Activated T-cell treated with anti-CD3 and anti-CD28 coated beads for 24 hours (primary cell): Measurements from ENCODE around the gene STXBP3.

ENCODE experiments used
- DNase-seq: peaks from one replicate; pipeline ENCODE4 v3.0.0-alpha.2; 2020; ENCODE audit warnings: low read depth

The STXBP3 gene

DNA sequence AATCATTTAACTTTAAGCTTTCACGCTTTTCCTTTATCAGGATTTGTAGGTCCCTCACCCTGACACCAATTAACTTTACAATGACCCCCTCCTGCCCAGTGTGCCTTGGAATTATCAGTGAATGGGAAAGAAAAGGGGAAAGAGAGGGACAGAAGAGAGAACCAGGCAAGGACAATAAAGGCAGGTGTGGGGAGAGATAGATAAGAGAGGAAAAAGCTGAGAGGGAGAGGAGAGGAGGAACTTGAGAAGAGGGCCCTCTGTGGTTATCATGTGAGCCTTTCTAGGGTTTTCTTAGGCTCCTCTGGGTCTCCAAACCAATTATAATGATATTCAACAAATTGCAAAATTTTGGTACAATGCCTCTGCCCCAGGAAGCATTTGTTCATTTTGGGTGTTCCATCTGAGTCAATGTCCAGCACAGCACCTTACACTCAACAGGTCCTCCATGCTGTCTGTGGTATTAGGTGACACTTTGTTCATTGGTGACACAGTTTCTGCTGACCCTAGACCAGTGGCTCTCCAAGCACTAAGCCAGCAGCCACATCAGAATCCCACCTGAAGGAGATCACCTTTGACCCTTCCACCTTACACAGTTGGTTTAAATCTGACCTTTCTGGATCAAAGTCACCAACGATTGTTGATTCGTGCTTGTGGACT is 96.2 kb downstream of the STXBP3 start:
- DNase-seq = no peak

DNA sequence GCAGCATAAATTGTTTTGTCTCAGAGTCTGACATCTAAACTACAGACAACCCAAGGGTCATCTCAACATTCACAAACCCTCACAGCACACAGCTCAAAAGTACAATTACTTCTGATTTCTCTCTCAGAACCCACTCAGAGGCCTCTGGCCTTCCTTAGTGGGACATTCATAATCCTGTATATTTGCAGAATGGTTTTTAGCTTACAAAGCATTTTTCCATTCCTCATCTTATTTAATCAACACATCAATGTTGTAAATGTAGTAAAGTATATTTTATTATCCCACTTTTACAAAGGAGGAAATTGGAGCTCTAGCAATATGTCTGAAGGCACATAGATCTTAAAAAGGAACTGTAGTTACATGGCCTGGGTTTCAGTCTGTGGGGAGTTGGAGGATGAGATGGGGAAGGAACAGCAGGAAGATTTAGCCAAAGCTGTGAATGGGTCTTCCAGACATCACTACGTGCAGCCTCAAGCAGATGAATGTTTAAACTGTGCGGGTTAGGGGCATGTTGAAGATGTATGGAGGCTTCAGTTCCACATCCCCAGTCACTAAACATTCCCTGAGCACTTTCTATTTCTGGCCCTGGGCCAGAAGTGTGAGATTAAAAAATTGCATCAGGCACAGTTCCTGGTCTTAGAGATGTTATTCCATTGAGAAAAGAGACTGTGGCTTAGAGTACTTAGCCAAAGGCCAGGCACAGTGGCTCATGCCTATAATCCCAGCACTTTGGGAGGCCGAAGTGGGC is 97.1 kb downstream of the STXBP3 start:
- DNase-seq = no peak

DNA sequence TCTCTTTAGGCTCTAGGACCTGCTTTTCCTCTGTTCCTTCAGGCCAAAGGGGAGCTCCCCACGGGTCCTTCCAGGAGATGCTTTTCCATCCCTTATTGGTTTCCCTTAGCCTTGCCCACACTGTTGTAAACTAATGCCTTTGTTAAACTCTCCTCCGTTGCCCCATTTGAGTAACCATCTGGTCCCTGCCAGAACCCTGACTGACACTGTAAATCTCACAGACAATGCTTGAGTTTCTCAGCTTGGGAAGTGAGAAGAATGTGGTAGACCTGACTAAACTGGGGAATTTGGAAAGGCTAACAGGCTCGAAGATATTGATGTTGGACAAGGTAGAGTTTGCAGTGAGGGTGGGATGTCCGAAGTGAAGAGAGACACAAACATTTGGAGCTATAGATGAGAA is 99.0 kb downstream of the STXBP3 start:
- no peak for DNase-seq

DNA sequence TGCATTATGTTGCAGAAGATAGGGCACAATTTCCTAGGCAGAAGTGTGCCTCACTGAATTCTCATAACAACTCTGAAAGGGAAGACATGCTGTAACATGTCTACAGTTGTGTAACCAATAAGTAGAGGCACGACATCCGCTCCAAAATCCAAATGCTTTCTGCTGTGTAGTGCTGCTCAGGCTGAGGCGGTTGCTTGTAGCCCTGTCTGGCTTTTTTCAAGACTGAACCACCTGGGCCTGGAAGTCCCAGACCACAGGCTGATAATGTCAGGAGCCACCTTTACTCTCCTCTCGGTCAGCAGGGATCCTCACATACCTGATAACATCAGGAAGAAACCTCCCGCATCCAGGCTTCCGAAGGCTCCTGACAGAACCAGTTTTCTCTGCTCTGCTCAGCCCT is 99.5 kb downstream of the STXBP3 start:
- no peak for DNase-seq

DNA sequence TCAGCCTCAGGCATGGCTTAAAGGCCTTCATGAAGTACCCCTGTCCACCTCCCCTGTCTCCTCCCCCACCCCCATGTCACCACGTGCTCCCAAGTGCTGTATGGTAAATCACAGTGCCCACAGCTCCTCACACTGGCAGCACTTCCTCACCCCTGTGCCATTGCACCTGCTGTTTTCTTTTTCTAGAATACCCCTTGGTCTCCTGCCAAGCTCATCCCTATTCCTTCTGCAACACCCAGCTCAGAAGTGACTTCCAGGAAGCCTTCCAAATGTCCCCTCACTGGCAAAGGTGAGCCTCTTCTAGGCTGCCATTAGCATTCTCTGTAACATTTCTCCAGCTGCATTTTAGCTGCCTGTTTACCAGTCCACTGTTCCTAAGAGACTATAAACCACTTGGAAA is 101.0 kb downstream of the STXBP3 start:
- no peak for DNase-seq

DNA sequence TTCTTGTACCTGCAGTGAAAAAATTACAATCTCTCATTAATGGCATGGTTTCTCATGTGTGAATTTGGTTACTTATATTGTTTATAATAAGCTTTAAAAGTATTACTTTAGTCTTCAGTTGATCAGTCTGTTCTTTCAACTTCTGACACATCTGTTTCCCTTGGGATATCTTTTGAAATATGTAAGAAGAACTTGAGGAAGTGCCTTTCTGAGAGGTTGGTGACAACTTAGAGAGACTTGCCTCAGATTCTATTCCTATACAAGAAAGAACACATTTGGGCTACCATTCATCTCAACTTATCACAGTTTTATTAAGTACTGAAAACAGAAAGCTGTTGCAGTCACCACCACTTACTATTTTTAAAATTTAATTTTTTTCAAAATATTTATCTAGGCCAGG is 102.3 kb downstream of the STXBP3 start:
- no peak for DNase-seq

DNA sequence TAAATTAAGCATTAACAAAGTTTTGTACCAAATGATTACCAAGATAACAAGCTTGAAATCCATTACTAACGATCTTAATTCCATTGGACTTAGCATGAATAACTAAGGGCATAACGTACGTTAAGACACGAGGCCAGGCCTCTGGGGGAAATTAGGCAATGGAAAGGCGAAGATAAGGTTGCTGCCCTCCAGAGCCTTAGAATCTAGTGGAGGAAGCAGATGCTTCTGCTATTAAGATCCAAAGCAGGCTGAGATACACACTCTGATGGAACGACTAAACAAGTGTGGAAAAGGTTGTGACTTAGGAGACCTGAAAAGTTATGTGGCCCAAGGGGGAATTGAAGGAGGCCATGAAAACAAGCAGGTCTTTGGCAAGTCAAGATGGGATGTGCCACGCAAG is 104.5 kb downstream of the STXBP3 start:
- no peak for DNase-seq

DNA sequence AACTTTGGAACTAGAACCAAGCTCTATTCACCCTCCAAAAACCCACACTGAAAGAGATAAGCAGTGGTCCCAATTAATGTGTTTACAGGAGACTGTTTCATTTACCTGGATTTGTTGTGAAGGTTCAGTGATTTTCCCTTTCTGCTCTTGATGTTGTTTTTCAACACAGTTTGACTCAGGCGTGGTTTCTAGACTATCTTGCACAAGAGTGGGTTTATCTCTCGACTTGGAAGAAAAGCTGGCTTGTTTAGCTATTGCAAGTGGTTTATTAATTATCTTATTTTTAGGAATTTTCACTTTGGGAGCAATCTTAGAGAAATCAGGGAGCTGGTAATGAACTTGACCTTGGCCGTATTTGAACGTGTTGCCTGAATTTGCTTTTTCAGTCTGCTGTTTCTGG is 105.1 kb downstream of the STXBP3 start:
- no peak for DNase-seq

DNA sequence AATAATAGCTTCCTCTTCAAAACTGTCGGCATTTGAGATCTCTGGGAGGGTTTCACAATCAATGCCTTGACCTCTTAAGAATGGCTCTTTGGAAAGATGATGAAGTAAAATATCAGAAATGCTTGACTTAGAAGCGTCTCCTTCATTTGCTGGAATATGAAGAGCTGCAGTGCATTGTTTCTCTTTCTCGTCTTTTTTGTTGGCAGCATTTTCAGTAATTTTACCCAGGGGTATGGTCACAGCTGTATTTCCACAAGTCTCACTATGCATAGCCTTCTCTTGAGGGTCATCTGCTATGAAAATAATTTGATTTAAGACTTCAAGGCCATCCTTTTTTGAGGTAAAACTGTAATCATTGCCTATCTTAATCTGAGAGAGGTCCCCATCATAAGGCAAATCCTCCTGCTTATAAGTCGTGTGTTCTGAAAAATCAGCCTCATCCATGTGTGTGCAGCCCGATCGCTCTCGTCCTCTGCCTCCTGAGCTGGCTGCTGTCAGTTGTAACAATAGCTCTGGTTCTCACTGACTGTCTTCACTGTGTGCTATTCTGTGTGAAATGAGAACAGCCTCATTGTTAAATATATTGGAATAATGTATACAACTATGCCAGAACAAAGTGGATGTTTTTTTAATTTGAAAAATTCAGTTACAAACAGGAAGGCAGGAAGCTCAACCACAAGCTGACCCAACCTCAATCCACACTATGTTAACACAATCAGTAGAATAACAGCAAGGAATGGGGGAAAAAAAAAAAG is 105.9 kb downstream of the STXBP3 start:
- DNase-seq = no peak

DNA sequence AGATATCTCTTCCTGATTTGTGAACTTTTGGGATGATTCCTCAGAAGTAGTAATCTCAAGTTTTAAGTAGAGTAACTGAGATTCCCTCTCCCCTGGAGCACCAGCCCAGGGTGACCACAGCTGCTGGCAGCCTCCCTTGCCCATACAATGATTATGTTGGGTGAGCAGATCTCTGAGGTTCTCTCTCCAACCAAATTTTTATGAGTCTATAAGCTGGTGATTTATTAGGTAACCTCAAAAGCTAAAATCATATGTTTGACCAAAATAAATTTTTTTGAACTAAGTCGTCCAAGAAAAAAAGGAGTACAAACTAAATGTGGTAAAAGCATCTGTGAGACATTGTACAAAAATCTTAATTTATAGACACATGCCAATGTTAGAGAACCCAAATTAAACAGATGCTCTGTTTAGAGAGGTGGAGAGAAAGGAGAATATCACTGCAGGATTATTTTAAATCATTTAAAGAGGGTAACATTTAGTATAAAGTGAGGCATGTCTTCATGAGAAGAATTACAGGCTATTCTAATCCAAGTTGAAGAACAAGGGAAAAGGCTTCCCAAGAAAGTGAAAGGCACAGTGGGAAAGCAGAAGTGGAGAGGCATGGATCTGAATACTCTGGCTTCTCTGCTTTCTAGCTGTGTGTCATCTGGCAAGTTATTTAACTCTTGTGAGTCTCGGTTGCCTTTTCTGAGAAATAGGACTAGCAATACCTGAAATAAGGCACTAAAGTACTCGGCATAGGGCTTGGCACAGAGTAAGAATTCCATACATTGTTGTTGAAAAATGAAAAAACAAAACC is 107.9 kb downstream of the STXBP3 start:
- DNase-seq = no peak

DNA sequence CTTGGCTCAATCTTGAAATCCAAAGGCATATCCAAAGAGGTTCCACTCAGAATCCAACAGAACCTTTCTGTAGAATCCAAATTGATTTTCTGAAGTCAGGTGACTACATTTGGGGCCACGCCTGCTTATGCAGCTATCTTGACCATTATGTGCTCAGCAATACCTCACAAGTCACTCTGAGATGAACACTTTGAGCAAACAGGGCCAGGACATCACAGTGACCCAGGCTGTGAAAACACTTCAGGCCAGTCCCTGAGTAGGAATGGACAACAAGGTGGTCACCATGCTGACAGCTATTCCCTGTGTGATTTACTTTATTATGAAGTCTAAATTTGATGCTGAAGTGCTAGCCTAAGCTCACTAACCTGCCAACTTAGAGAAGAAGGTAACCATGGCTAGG is 110.5 kb downstream of the STXBP3 start, which contains the start of gene AKNAD1:
TSS of gene AKNAD1 (minus strand) at position 101 of the 400 bp plus-strand sequence. CDS start 4,430 bp downstream, outside the sequence.
- no peak for DNase-seq

DNA sequence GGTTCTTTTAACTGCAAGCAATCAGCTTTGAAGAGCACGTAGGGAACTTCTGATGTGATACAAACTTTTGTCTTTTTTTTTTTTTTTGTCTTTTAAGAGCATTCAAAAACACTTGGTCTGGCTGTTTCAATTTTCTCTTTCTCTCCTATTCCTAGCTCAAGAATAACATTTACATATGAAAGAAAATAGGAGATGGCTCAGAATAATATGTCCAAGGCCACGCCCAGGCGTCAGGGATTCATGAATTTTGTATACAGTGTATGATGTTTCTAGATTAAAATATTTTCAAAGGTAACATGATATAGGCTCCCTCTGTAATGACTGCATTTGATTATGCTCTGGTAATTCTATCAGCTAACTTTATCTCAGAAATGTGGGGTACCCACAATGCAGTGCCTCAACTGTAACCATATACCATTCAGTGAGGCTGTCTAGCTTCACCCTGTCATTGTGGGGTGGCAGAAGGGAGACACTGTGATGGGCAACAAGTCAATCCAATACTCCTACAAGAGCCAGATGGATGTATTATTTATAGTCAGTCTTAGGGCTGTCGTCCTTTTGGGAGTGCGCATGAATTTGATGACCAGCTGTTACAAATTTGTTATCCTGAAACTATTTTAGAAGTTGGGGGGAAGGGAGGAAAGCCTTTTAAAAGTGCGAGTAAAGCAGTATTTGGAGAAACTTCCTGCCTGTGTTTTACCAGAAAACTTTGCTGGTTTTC is 111.9 kb downstream of the STXBP3 start:
- no peak for DNase-seq
